MM.1S (cell line): Measurements from ENCODE around the gene CNNM3.
A peak's percentile ranks its signal among the peaks of the same experiment; 100 is the strongest.

Source experiments
- DNase-seq: peaks from one replicate; pipeline ENCODE4 v3.0.0-alpha.2; 2015
- H2AFZ ChIP-seq: fragments of 300-600 bp; sonication (generic); 2 replicates; pipeline ENCODE4 v1.6.0; 2016; ENCODE audit warnings: antibody characterized with exemption, low read length
- H3F3A ChIP-seq: fragments of 300-600 bp; sonication (generic); 2 replicates; pipeline ENCODE4 v1.6.1; 2016; ENCODE audit warnings: mild to moderate bottlenecking, antibody characterized with exemption, low read length, moderate library complexity, mixed read lengths; ENCODE audit not compliant: insufficient read depth
- H3K27ac ChIP-seq: fragments of 300-600 bp; sonication (generic); 2 replicates; pipeline ENCODE4 v1.5.1; 2016; ENCODE audit warnings: mild to moderate bottlenecking, low read length
- H3K27me3 ChIP-seq: fragments of 300-600 bp; sonication (generic); replicated peaks from 2 replicates; pipeline ENCODE4 v1.6.0; 2016; ENCODE audit warnings: low read length; ENCODE audit not compliant: insufficient read depth
- H3K36me3 ChIP-seq: fragments of 300-600 bp; sonication (generic); replicated peaks from 2 replicates; pipeline ENCODE4 v1.6.1; 2016; ENCODE audit warnings: mild to moderate bottlenecking, low read length, mixed read lengths; ENCODE audit not compliant: insufficient read depth
- H3K4me1 ChIP-seq: fragments of 300-600 bp; sonication (generic); 2 replicates; pipeline ENCODE4 v1.6.1; 2016; ENCODE audit warnings: low read length, mixed read lengths
- H3K4me2 ChIP-seq: fragments of 300-600 bp; sonication (generic); 2 replicates; pipeline ENCODE4 v1.6.0; 2016; ENCODE audit warnings: low read depth, low read length
- H3K4me3 ChIP-seq: fragments of 300-600 bp; sonication (generic); 2 replicates; pipeline ENCODE4 v1.5.1; 2016; ENCODE audit warnings: low read length, mixed read lengths
- H3K79me2 ChIP-seq: fragments of 300-600 bp; sonication (generic); 2 replicates; pipeline ENCODE4 v1.6.1; 2016; ENCODE audit warnings: mixed run types, low read length, mixed read lengths
- H3K9ac ChIP-seq: fragments of 300-600 bp; sonication (generic); 2 replicates; pipeline ENCODE4 v1.6.1; 2016; ENCODE audit warnings: low read length, mixed read lengths
- H3K9me2 ChIP-seq: fragments of 300-600 bp; sonication (generic); replicated peaks from 2 replicates; pipeline ENCODE4 v1.6.1; 2016; ENCODE audit warnings: mild to moderate bottlenecking, low read length, mixed read lengths; ENCODE audit not compliant: insufficient read depth
- H3K9me3 ChIP-seq: fragments of 300-600 bp; sonication (generic); replicated peaks from 2 replicates; pipeline ENCODE4 v1.6.1; 2016; ENCODE audit warnings: mild to moderate bottlenecking, low read length, mixed read lengths; ENCODE audit not compliant: insufficient read depth
- H4K20me1 ChIP-seq: fragments of 300-600 bp; sonication (generic); 2 replicates; pipeline ENCODE4 v1.6.1; 2016; ENCODE audit warnings: mild to moderate bottlenecking, low read length, moderate library complexity, mixed read lengths; ENCODE audit not compliant: insufficient read depth
- CTCF ChIP-seq: fragments of 300-600 bp; sonication (generic); IDR thresholded peaks from 2 replicates; pipeline ENCODE4 v1.5.1; 2016; ENCODE audit warnings: antibody characterized with exemption, low read length, mixed read lengths
- EZH2 ChIP-seq: fragments of 300-600 bp; sonication (generic); optimal IDR thresholded peaks from 2 replicates; pipeline ENCODE3; 2017; ENCODE audit warnings: low read depth, mild to moderate bottlenecking, antibody characterized with exemption, low read length, mixed read lengths
- EZH2phosphoT487 ChIP-seq: fragments of 300-600 bp; sonication (generic); IDR thresholded peaks from 2 replicates; pipeline ENCODE4 v1.6.1; 2018; ENCODE audit warnings: antibody characterized with exemption, low read length

Gene CNNM3

GRCh38 chr2:96866149-96866548 is 50.1 kb downstream of the CNNM3 start:
- H2AFZ ChIP-seq, result no peak overlapping the region
- H3K9me2 ChIP-seq, result no peaks in the 10 kb centered on the region
- peaks cover 9% of the 10 kb centered on the region for H3K27me3 ChIP-seq
- H3K79me2 ChIP-seq, result no peaks in the 10 kb centered on the region
- H3K4me2 ChIP-seq, result no peak overlapping the region
- no peaks in the 10 kb centered on the region for H4K20me1 ChIP-seq
- TF ChIP-seq EZH2phosphoT487 (no peak), EZH2 (no peak), CTCF (no peak)
- H3K36me3 ChIP-seq, result no peaks in the 10 kb centered on the region
- H3K9ac ChIP-seq, result no peak overlapping the region
- no peaks in the 10 kb centered on the region for H3K9me3 ChIP-seq
- H3F3A ChIP-seq, result no peaks in the 10 kb centered on the region; the same call in 1 of the 2 replicates
- H3K27ac ChIP-seq, result no peak overlapping the region
- no peak for DNase-seq
- H3K4me1 ChIP-seq, result no peaks in the 10 kb centered on the region
- no peak overlapping the region for H3K4me3 ChIP-seq

- Histone ChIP-seq H3K9ac (no peak overlapping the region), H4K20me1 (no peaks in the 10 kb centered on the region), H3K4me3 (no peak overlapping the region), H3K27ac (no peak overlapping the region), H3K9me2 (no peaks in the 10 kb centered on the region), H3K9me3 (no peaks in the 10 kb centered on the region), H3K4me1 (no peaks in the 10 kb centered on the region), H3F3A (no peaks in the 10 kb centered on the region; the same call in 1 of the 2 replicates), H3K79me2 (no peaks in the 10 kb centered on the region), H3K4me2 (no peak overlapping the region), H3K36me3 (no peaks in the 10 kb centered on the region), H2AFZ (no peak overlapping the region), H3K27me3 (peaks cover 9% of the 10 kb centered on the region)
- TF ChIP-seq EZH2phosphoT487 (no peak), CTCF (no peak), EZH2 (no peak)
- no peak for DNase-seq
These were observed 50.5 kb downstream of the CNNM3 start for GRCh38 chr2:96866586-96866985.

GRCh38 chr2:96866986-96867755 is 51.1 kb downstream of the CNNM3 start:
- Histone ChIP-seq H3K79me2 (no peaks in the 10 kb centered on the region), H2AFZ (no peak overlapping the region), H3K36me3 (no peaks in the 10 kb centered on the region)

More at GRCh38 chr2:96866986-96867755, 51.1 kb downstream of the CNNM3 start:
- Histone ChIP-seq H3K4me1 (no peaks in the 10 kb centered on the region), H4K20me1 (no peaks in the 10 kb centered on the region), H3K4me3 (no peak overlapping the region), H3K9me2 (no peaks in the 10 kb centered on the region), H3K27me3 (peaks cover 9% of the 10 kb centered on the region), H3K9ac (no peak overlapping the region), H3F3A (no peaks in the 10 kb centered on the region; the same call in 1 of the 2 replicates), H3K9me3 (no peaks in the 10 kb centered on the region), H3K4me2 (peak overlapping the region; percentile 85; the same call in 1 of the 2 replicates), H3K27ac (no peak overlapping the region)
- no peak for DNase-seq
- TF ChIP-seq EZH2phosphoT487, result no peak
- TF ChIP-seq CTCF, result no peak
- TF ChIP-seq EZH2, result no peak
